A673 (cell line): ENCODE measurements around the gene RIPOR2. TPM values are rescaled to one million over a fixed set of nuclear protein-coding genes. Genes with fewer than 3 reads are reported as not detected.

Source experiments
- BruUV-seq: library from RNA; stranded (reverse); fragments of 400-500 nt; replicated peaks from 2 replicates; lab custom pipeline; 2021; lab: Mats Ljungman, UMichigan
- CTCF ChIA-PET: fragments of 300-600 bp; sonication (Branson Sonifier 250); formaldehyde crosslinking; loops from one replicate; lab custom pipeline; 2022; ENCODE audit warnings: antibody characterized with exemption; lab: Charles Lee
- POLR2A ChIA-PET: fragments of 300-600 bp; sonication (Branson Sonifier 250); formaldehyde crosslinking; loops from one replicate; lab custom pipeline; 2022; ENCODE audit warnings: antibody characterized with exemption; ENCODE audit not compliant: low non-redundant PET; lab: Charles Lee
- DNase-seq: peaks from one replicate; pipeline ENCODE4 v3.0.0-alpha.2; 2015; ENCODE audit warnings: low spot score
- H3K27ac ChIP-seq: fragments of 200-600 bp; sonication (generic); 2 replicates; pipeline ENCODE4 v1.5.1; 2016; ENCODE audit warnings: mixed run types, low read depth, mild to moderate bottlenecking, mixed read lengths, antibody characterized with exemption, low read length; ENCODE audit not compliant: poor library complexity, severe bottlenecking
- H3K27me3 ChIP-seq: fragments of 200-600 bp; sonication (generic); replicated peaks from 2 replicates; pipeline ENCODE4 v1.6.1; 2017; ENCODE audit warnings: mixed run types, low read depth, mild to moderate bottlenecking, mixed read lengths, antibody characterized with exemption, low read length; ENCODE audit not compliant: insufficient read depth, poor library complexity
- H3K36me3 ChIP-seq: fragments of 200-600 bp; sonication (generic); 2 replicates; pipeline ENCODE4 v1.6.1; 2016; ENCODE audit warnings: mixed run types, mild to moderate bottlenecking, mixed read lengths, antibody characterized with exemption, low read length; ENCODE audit not compliant: insufficient read depth, poor library complexity, severe bottlenecking
- H3K4me1 ChIP-seq: fragments of 200-600 bp; sonication (generic); 2 replicates; pipeline ENCODE4 v1.6.1; 2017; ENCODE audit warnings: mixed run types, mild to moderate bottlenecking, mixed read lengths, antibody characterized with exemption, low read length; ENCODE audit not compliant: insufficient read depth, poor library complexity, severe bottlenecking
- H3K4me3 ChIP-seq: fragments of 200-600 bp; sonication (generic); 2 replicates; pipeline ENCODE4 v1.5.1; 2016; ENCODE audit warnings: low read depth, mixed run types, mild to moderate bottlenecking, mixed read lengths, low read length; ENCODE audit not compliant: poor library complexity, severe bottlenecking
- H3K9me3 ChIP-seq: fragments of 200-600 bp; sonication (generic); 2 replicates; pipeline ENCODE4 v1.6.1; 2016; ENCODE audit warnings: mixed run types, low read depth, mild to moderate bottlenecking, mixed read lengths, antibody characterized with exemption, low read length; ENCODE audit not compliant: poor library complexity, severe bottlenecking
- CTCF ChIP-seq: fragments of 300-800, 200-600 bp; sonication (generic); conservative IDR thresholded peaks from 2 replicates; pipeline ENCODE4 v1.5.1; 2017; ENCODE audit warnings: low read depth, mild to moderate bottlenecking, antibody characterized with exemption, low read length, moderate library complexity, mixed read lengths
- EZH2 ChIP-seq: fragments of 200-600 bp; sonication (generic); IDR thresholded peaks from 2 replicates; pipeline ENCODE4 v1.6.1; 2017; ENCODE audit warnings: borderline replicate concordance, low read depth, mild to moderate bottlenecking, mixed read lengths, antibody characterized with exemption, low read length; ENCODE audit not compliant: poor library complexity, severe bottlenecking
- intact Hi-C: fragments of 100-400 bp; cut with micrococcal nuclease; formaldehyde crosslinking; loops from one replicate; pipeline ENCODE4 v1.10.0; 2022; ENCODE audit not compliant: unreplicated experiment
- total RNA-seq: library from RNA; stranded (reverse); gene quantifications from 2 replicates; pipeline ENCODE4 v1.2.3, GENCODE V29; 2021

RIPOR2 gene
- total RNA-seq, 1 experiment from 2014 or later, result 0.17 TPM

GRCh38 chr6:24827162-24827561 lies 108.6 kb downstream of the RIPOR2 start:
- Histone ChIP-seq H3K27me3 (no peaks in the 10 kb centered on the region), H3K36me3 (no peaks in the 10 kb centered on the region), H3K27ac (no peak overlapping the region), H3K9me3 (no peaks in the 10 kb centered on the region), H3K4me3 (no peak overlapping the region), H3K4me1 (no peaks in the 10 kb centered on the region)
- TF ChIP-seq CTCF (no peak), EZH2 (no peak)
- ChIA-PET CTCF (no interaction called here), POLR2A (no interaction called here)
- BruUV-seq, result no TSS peak
- DNase-seq, result no peak
- intact Hi-C loops, result no loop called here

- Histone ChIP-seq H3K4me3 (no peak overlapping the region), H3K4me1 (no peaks in the 10 kb centered on the region), H3K27ac (no peak overlapping the region), H3K36me3 (no peaks in the 10 kb centered on the region), H3K9me3 (no peaks in the 10 kb centered on the region), H3K27me3 (no peaks in the 10 kb centered on the region)
- POLR2A ChIA-PET, result no interaction called here
- no peak for TF ChIP-seq EZH2
- TF ChIP-seq CTCF, result no peak
- BruUV-seq, result no TSS peak
- DNase-seq, result no peak
- CTCF ChIA-PET, result no interaction called here
- intact Hi-C loops, result no loop called here
These were observed 110.6 kb downstream of the RIPOR2 start for GRCh38 chr6:24825130-24825630.

GRCh38 chr6:24824142-24824938 lies 111.4 kb downstream of the RIPOR2 start:
- CTCF ChIA-PET, result interaction anchor here (0.6 kb wide), 1 partner anchor 729 kb away, joined by 4 read pairs; no protein-coding TSS in a partner anchor

More at GRCh38 chr6:24824142-24824938, 111.4 kb downstream of the RIPOR2 start:
- peak; percentile 55 for DNase-seq
- POLR2A ChIA-PET, result interaction anchor here (0.6 kb wide), 1 partner anchor 1338 kb away, joined by 4 read pairs; no protein-coding TSS in a partner anchor
- intact Hi-C loops, result no loop called here
- Histone ChIP-seq H3K9me3 (no peaks in the 10 kb centered on the region), H3K27ac (no peak overlapping the region), H3K4me3 (no peak overlapping the region), H3K27me3 (no peaks in the 10 kb centered on the region), H3K4me1 (no peaks in the 10 kb centered on the region), H3K36me3 (no peaks in the 10 kb centered on the region)
- TF ChIP-seq EZH2 (no peak), CTCF (no peak)
- BruUV-seq, result no TSS peak
